GM21717 (cell line): ENCODE data around the gene CYP27B1.

Source experiments
- ATAC-seq: cut with Tn5 transposase; IDR thresholded peaks from one replicate; pipeline ENCODE4 v1.9.1; 2021; ENCODE audit warnings: mild to moderate bottlenecking, moderate library complexity; ENCODE audit not compliant: unreplicated experiment

CYP27B1 gene

DNA sequence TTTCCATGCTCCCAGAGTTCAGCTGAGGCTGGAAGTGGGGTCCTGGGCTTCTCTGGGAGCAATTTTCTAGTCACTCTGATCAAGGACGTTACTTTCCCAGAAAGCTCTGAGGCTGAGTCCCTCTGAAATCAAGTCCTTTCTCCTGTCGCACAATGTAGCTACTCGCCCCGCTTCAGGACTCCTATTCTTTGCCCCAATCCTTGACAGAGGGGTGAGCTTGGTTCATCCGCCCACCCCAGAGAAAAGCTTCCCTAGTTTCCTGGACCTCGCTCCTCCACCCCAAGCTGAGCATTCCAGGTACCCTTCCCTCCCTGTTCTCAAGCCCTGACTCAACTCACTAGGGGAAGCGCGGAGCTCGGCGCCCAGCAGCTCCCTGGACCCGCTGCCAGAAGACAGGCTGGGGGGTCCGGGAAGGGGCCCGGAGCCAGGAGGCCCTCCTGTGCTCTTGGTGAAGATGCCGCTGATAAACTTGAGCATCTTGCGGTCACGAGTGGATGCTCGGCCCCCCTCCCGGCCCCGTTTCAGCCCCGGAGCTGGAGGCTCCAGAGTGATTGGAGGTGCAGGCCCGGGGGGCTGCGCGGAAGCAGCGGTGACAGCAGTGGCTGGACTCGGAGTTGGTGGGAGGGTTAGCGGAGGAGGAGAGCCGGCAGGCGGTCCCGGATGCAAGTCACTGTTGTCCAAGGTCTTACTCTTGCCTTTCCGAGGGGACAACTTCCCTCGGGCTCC lies 30.0 kb downstream of the CYP27B1 start:
- no peak for ATAC-seq

DNA sequence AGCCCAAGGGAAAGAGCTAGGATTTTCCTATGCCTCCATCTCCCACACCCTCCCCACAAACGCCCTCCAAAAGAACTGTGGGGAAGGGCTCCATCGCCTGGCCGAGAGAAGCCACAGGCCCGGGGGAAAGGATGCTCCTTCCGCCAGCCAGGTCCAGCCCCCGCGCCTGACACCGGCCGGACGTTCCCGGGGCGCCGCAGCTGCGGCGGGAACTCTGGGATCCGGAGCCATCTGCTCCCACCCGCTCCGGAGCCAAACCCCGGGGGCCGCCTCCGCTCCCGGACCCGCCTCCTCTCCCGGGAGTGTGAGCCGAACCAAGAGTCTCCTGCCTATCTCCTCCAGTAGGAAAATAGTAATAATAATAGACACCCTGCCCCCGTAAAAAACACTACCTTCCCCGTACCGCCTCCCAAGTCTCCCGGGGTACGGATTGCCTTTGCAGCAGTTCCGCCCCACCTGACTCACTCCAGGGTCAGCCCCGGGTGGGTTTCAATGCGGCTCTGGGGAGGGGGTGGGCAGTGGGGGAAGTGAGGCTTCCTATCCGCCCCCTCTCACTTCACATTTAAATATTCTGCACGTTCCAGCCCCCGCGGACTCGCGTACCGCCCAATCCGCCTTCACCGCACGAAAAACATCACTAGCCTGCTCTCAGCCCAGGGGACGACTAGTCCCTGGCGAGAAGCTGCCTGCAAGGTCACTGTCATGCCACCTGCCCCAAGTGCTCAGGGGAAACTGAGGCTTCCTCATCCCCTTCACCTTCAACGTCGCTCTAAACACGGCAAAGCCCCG lies 30.7 kb downstream of the CYP27B1 start:
- ATAC-seq, result no peak

DNA sequence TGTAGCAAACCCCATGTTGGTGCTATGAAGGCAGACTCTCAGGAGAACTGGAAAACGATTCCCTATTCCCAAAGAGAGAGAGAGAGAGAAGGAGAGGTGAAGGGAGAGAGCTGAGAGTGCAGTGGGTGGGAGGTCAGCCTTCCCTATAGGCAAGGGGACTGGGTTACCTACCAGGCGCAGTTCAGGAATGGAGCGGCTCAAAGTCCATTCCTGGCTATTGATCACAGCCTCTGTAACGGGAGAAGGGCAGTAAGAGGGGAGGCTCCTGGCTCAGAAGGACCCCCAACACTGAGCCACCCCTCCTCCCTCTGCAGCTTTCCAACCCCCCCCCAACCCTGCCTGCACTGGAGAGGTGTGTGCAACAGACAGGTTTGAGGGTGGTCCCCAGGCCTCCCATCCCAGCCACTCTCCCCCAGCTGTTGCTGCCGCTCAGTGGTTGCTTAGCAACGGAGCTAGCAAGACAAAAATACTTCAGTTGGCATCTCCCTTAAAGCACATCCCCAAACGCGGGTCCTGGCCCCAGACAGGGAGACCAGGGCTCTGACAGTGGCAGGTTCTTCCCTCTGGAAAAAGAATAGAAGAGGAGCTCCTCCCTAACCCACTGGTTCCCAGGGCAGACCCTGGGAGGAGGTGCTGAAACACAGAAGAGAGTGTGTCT lies 31.6 kb downstream of the CYP27B1 start:
- no peak for ATAC-seq

DNA sequence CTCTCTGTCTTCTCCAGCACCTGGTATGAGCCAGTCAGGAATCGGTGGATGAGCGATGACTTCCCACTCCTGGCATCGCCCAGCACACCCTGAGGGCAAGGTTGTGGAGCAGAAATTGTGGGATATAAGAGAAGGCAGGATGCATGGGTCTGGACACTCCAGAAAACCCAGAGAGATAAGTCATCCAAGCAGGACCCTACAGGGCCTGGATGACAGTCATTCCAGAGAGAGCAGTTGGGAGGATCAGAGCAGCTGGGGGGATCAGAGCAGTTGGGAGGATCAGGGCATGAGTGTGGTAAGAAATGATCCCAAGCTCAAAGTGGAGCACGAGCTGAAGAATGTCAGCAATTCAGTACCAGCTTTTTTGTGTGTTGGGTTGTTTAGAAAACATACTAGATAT lies 32.3 kb downstream of the CYP27B1 start:
- ATAC-seq, result no peak

DNA sequence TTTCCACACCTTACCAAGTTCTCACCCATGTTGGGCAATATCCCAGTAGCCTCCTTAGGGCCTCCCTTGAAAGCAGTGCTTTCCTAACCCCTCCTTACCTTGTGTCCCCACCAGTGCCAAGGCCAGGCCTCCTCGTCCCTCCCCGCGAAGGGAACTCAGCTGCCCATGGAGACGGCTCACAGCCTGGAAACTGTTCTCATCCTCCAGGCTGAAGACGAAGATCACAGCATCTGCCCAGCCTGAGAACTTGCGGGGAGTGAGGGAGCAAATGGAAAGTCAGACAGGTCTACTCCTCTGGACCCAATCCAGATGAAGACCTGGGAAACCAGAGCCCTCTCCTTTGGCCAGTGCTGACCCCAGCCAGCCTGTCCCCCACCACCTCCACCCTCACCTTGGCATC lies 33.0 kb downstream of the CYP27B1 start:
- no peak for ATAC-seq

DNA sequence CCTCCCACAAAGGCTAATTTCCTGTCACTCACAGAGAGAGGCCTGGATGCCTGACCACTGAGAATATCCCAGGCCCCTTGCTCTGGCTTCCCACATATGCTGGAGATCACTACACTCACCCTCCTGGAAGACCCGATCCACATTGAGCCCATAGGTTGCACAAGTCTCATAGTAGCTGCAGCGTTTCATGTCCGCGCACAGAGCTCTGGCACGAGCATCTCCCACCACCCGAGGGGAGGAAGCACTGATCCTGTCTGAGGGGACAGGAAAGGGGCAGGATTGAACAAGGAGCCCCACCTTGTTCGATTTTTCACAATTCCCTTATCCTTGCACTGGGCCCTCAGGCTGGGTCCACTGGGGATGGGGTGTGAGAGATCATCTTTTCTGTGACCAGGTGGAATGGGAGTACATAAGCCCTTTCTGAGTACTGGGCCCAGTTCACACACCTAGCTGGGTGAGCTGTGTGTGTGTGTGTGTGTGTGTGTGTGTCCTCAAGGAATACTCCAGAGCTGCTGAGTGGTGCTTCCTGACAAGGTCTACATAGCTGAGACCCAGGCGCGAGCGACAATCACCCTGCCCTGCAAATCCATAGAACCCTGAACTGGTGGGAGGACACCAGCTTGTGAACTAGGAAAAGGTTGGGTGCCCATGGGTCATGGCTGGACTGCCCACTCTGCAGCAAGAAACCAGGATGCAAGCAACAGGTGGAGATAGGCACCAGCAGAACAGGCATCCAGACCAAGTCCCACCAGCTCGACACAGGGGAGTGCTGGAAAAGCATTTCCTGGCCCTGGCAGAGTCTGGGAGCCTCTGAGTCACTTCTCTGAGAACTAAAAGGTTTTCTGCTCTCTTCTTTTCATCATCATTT lies 33.9 kb downstream of the CYP27B1 start:
- no peak for ATAC-seq

DNA sequence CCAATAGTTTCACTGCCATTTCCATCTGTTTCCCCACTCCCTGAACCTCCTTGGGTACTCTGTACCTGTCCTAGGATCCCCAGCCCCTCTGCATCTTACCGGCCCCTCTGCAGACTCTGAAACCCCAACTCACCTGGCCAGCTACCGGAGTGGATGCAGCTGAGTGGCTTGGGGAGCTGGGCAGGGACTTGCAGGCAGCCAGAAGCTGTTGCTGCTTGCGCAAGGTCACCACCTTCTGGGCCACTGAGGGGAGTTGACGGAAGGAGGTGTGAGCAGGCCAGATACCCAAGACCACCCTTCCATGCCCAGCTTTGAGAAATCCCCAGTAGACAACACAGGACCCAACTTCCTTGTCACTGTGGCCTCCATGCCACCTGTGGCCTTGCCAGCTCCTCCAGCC lies 34.6 kb downstream of the CYP27B1 start:
- no peak for ATAC-seq

DNA sequence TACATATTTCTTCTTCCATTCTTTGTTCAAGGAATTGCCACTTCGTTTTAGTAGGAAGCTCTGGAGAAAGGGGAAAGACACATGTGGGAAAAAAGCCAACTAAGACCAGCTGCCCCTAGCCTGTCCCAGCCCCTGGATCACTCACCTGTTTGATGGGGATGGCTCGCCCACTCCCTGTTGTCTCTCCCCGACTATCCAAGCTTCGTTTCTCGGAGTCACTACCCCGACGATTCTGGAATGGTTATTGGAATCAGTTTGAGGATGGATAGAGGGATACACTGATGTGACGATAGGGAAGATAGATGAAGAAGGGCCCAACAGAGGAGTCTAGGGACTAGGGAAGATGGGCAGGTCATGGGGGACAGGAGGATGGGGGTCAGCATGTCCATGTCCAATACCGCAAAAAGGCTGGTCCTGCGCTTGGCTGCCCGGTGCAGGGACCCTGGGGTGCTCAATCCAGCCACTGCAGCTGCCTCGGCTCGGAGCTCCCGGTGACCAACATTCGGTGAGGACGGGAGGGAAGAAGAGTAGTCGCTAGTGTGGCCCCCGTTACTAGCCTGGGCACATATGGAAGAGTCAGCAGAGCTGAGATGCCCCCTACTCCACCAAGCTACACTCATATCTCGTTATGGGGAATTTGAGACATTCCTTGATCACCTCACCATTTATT lies 35.3 kb downstream of the CYP27B1 start:
- ATAC-seq, result no peak

DNA sequence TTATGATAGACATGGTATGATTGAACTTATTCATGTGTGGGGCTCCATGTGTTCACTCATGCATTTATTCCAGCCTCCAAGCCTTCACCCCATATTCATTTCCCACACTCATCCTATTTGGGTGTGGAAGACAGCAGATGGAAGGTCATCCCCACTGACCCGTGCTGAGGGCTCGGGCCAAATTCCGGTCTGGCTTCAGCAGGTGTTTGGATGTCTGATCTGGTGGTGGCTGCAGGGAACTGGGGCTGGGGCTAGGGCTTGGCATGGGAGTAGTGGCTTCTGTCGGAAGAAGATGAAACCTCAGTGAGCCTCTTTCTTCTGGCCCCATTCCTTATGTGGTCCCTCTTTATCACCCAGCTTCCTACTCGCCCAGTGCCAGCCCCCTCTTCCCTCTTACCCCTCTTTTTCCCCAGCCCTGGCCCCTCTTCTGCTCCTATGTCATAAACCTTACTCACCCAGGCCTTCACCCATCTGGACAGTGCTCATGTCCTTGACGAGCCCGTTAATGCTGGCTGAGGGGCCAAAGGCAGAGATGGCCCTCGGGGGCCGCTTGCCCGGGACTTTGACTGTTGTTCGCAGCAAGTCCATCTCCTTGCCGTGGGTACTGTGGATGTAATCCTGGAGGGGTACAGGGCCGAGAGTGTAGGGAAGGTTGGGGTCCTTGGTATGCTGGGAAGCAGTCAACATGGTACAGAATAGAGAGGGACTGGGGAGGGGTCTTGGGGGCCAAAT lies 36.4 kb downstream of the CYP27B1 start:
- no peak for ATAC-seq

DNA sequence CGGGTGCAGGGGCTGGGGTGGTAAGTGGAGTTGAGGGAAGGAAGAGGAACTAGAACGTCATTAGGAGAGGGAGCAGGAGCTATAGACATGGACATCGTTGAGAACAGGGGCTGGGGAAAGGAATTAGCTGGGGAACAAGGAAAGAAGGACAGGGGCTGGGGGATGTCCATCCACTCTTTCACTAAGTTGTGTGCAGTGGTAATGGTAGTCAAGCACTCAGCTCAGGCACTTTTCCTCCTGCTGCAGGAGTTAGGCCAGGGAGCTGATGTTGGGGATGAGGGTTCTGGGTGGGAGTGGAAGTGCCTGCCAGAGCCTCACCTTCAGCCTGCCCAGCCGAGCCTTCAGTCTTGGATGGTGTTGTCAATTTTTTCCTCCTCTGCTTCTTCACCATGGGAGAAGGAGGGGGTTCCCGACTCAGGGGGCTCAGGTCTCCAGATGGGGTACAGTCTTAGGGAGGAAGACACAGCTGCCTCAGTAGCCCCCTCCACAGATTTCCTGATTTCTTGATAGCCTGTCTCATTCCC lies 37.5 kb downstream of the CYP27B1 start:
- ATAC-seq, result no peak

DNA sequence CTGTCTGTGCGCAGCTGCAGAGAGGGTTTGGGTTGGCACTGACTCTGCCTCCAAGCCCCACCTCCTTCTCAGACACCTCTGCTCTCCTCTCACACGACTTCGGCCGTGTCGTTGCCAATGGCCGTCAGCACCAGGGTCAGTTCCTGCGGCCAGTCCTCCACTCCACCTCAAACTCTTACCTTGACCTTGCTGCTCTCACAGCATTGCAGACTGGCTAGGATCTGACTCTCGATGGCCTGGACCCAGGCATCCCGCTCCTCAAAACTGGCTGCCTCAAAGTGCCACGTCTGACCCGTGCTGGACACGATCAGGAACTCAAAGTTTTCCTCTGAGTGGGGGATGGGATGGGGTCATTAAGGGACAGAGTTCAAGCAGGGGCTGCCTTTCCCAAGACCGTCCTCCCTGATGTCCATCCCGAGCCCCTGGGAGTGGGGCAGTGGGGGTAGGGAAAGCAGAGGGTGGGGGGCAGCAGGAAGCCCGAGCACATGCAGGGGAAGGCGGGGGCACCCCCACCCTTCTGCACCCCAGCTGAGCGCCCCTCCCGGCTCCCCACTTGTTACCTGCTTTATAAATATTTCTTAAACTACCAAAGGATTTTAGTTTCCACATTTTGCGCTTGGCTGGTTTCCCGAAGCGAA lies 39.0 kb downstream of the CYP27B1 start:
- ATAC-seq, result no peak

DNA sequence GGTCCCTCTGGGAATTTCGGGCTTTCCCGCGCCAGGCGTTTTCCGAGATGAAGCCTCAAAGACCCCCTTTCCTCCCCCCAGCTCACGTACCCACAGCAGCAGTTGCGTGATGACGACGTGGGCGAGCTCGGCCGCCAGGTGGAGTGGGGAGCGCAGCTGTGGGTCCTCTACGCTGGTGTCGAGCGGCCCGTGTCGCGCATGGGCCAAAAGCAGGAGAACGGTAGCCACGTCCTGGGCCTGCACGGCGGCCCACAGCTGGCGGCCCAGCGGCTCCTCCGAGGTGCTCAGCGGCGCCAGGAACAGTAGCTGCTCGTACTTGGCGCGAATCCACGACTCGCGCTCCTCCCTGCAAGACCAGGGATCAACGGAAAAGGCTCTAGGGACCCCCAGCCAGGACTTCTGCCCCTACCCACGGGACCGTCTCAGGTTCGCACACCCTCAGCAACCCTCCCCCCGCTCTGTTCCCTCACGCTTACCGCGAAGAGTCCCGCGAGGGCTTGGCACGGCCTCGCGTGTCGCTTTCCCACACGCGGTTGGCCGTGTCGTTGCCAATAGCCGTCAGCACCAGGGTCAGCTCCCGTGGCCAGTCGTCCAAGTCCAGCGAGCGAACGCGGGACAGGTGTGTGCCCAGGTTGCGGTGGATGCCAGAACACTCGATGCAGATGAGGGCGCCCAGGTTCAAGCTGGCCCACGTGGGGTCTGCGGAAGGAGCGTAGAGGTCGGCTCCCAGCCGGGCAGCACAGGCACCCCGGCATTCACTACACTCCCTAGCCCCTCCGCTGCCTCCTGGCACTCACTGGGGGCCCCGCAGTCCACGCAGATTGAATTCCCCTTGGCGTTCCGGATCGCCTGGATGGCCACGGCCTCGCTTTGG lies 39.8 kb downstream of the CYP27B1 start:
- ATAC-seq, result no peak

DNA sequence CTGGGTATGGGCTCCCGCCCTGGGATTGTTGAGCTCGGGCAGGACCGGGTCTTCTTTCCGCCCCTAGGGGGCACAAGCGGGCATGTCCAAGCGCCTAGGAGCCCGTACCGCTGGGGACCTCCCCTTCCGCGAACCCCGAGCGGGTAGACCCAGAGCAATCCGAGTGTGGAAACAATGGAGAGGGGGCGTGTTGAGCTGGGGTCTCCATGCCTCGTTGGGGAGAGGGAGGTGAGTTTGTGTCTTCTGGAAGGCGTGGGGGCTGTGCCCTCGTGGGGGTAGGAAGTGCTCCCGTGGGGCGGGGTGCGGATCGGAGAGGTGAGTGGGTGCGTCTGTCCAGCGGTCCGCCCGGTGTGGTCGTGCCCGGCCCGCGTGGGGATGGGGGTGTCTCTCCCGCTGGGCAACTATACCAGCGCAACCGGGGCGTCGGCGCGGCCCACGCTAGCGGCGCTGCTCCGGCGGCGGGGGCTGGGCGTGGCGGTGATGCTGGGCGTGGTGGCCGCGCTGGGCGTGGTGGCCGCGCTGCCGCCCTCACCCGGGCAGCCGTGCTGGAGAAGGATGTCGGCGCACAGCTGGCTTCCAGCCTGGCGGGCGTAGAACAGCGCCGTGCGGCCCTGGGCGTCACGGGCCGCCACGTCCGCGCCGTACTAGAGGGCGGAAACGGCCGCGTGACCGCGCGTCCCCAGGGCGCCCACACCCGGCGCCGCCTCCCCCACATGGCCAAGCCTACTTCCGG lies 40.6 kb downstream of the CYP27B1 start:
- ATAC-seq, result no peak

DNA sequence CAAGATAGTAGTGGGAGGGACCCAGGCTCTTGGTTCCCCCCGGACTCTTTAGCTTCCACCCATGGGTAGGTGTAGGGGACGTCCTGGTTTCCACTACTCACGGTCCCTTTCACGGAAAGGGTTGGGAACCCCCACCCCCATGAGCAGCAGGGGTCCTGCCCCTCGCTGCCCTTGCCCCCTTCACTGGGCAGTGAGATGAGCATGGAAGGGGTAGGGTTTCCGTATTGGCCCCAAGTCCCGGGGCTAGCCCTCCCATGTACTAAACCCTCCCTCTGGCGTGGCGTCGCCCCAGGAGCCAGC lies 41.1 kb downstream of the CYP27B1 start:
- no peak for ATAC-seq

DNA sequence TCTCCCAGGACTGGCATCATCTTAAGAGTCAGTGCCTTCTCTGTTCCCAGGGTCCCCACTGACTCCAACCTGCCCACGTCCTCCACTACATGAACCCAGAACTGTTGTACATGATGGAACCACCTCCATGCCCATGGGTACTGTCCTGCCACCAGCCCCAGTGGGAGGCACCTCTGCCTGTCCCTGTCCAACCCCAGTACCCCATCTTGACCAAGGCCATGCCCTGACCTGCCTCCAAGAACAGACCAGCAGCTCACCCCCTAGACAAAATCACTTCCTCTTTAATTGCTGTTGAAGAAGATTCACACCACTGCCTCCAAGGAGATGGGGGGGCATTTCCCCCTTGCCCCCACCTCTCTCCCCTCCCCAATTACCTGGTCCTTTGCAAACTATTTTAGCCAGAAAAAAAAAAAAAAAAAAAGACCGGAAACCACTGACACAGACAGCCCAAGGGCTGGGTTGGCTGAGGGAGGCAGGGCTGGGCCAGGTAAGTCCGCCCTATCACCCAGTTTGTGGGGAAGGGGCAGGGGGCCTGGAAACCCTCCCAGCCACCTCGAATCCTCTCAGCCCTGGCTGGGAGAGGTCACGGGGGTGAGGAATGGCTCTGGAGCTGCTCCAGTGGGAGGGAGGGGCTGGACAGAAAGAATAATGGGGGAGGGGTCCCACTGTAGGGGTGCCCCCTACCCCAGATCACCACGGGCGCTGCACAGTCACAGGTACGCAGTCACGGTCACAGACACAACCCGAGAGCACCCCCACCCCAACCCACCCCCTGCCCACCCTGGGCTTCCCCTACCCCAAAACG lies 41.7 kb downstream of the CYP27B1 start:
- no peak for ATAC-seq

DNA sequence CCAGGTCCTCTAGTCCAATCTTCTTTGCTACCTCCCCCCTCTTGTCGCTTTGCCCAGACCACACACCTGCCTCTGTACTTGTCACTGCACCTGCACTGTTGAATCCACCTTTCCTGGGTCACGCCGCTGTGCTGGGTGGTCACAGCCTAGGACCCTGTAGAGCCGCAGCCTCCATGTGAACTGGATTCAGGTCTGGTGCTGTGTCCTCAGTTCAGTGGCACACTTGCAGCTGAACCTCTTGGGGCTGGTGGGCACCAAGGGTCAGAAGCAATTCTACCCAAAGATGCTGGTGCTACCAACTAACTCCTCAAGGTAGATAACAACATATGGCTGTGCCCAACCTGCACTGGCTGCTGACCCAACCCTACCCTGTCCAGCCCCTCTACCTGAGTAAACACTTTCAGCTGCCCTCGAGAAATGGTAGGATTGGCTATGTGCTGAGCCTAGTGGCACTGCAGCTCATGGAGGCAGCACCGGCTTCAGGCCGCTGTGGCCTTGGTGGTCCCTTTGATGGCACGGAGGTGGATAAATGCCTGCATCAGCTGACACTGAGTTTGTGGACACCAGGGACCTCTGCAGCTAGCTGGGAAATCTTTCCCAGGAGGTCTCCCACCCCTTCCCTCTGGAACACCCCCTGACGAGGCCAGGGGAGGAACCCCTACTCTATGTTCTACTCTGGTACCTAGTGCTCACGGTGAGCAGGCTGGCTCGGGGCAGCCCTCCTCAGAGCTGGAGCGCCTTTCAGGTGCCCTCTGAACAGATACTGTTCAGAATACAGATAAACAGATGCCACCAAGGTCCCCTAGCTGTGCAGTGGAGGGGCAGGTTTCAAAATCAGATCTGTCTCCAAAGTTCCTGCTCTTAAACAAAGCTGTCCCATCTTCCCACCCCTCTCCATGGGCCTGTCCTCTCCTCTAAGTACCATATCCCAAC lies 42.6 kb downstream of the CYP27B1 start:
- no peak for ATAC-seq
